ENCODE results near the gene ADRA1B.

ADRA1B gene

GRCh38 chr5:159935946-159936345 lies 19.7 kb downstream of the ADRA1B start:
- TF ChIP-seq, protein P1, sequence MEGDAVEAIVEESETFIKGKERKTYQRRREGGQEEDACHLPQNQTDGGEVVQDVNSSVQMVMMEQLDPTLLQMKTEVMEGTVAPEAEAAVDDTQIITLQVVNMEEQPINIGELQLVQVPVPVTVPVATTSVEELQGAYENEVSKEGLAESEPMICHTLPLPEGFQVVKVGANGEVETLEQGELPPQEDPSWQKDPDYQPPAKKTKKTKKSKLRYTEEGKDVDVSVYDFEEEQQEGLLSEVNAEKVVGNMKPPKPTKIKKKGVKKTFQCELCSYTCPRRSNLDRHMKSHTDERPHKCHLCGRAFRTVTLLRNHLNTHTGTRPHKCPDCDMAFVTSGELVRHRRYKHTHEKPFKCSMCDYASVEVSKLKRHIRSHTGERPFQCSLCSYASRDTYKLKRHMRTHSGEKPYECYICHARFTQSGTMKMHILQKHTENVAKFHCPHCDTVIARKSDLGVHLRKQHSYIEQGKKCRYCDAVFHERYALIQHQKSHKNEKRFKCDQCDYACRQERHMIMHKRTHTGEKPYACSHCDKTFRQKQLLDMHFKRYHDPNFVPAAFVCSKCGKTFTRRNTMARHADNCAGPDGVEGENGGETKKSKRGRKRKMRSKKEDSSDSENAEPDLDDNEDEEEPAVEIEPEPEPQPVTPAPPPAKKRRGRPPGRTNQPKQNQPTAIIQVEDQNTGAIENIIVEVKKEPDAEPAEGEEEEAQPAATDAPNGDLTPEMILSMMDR (IDR thresholded peaks at IDR 0.05): no peak

GRCh38 chr5:159936686-159937329 lies 20.5 kb downstream of the ADRA1B start:
- TF ChIP-seq, protein P1 (IDR thresholded peaks at IDR 0.05): no peak

DNA sequence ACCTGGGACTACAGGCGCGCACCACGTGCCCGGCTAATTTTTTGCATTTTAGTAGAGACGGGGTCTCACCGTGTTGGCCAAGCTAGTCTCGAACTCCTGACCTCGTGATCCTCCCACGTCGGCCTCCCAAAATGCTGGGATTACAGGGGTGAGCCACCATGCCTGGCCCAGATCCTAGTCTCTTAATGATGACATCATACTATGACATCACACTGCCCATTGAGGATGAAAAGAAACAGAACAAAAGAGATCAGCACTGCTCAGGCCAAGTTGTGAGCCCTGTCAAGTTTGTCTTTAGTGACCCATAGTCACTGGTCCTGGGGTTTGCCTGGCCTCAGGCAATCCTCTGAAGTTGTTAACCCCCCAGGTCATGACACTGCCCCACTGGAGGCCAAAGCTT lies 21.3 kb downstream of the ADRA1B start:
- TF ChIP-seq, protein P1 (IDR thresholded peaks at IDR 0.05): no peak

DNA sequence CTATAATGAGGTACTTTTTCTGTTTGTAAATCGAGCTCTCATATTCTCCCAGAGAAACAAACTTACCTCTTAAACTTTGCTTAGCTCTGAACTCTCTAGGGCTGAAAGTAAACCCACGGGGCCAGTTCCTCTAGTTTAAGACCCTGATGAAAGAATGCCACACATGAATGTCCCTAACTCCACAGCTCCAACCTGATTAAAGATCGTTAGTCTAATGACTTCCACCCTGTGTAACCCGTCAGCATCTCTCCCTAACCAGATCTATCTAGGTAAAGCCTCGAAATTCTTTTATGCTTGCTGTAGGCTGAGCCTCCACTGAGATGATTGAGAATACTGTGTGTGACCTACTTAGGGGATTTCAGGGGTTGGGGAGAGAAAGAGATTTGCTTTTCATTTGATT lies 27.0 kb downstream of the ADRA1B start:
- TF ChIP-seq, protein P1 (IDR thresholded peaks at IDR 0.05): no peak

DNA sequence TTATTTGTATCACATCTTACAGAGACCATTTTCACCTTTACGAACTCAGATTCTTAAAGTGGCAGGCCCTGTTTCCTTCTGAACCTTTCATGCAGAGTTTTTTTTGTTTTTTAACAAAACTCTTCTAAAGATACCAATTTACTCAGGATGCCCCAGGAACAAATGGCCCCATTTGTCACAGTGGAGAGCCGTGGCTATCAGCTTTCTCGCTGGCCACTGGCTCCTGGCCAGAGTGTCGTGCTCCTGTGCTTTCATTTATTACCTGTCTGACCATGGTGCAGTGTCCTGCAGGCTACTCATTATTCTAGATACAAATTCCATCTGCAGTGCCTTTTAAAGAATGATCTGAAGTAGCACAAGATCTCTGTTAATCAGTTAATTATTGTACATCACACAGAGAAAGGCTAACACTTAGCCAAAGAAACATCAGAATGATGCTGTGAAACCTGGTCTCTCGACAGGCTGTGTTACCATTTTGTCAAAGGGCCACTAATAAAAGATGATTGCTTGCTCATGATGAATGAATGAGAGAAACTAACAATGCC lies 27.8 kb downstream of the ADRA1B start:
- TF ChIP-seq, protein P1 (IDR thresholded peaks at IDR 0.05): no peak

DNA sequence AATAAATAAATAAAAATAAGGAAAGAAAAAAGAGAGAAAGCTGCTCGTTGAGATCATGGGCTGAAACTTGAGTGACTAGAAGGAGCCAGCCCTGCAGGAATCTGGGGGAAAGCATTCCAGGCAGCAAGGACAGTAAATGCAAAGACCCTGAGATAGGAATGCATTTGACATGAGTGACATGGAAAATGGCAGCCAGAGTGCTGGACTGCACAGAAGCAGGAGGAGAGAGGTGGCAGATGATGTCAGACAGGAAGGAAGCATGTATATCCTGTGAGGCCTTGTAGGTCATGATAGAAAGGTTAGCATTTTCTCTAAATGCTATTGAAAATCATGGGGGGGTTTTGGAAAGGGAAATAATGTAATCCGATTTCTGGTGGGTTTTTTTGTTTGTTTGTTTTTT lies 29.1 kb downstream of the ADRA1B start:
- TF ChIP-seq, protein P1 (IDR thresholded peaks at IDR 0.05): no peak

GRCh38 chr5:159947708-159948358 lies 31.6 kb downstream of the ADRA1B start:
- TF ChIP-seq, protein P1 (IDR thresholded peaks at IDR 0.05): no peak

Data from LNCAP (cell line).